Measurements from ENCODE around the gene PRKG1. TPM values are rescaled to one million over a fixed set of nuclear protein-coding genes. Genes with fewer than 3 reads are reported as not detected.
A peak's percentile ranks its signal among the peaks of the same experiment; 100 is the strongest.

The PRKG1 gene
- total RNA-seq, 1 donor from 2014 or later, result 22.8 TPM

DNA sequence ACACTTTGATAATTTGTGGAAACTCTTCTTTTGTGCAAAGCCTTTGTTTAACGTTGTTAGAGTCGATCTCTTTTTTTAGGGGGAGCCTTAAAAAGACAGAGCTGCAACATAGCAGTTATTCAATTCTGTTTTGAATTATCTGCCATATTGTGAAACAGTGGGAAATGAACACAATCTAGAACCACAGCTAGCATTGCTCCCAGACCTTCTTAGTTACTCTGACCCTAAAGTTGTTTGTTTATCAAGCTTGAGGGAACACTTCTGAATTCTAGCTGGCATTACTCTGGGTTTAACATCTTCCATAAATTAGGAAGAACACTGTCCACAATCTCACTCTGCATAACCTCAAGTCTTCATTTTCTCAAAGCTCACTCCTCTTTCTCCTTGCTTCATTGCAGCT is 217.7 kb downstream of the PRKG1 start:
- H3K27me3 Mint-ChIP-seq (ENCODE audit: low read depth), result no peaks in the 10 kb centered on the region

GRCh38 chr10:51297438-51297837 is 223.2 kb downstream of the PRKG1 start:
- Mint-ChIP-seq H3K9me3 (ENCODE audit: low read depth) (peaks cover 9% of the 10 kb centered on the region), H3K36me3 (ENCODE audit: low read depth) (no peaks in the 10 kb centered on the region), H3K4me3 (ENCODE audit: unreplicated experiment) (no peak overlapping the region), H3K27ac (ENCODE audit: unreplicated experiment) (no peak overlapping the region), H3K27me3 (ENCODE audit: low read depth) (no peaks in the 10 kb centered on the region), H3K4me1 (ENCODE audit: low read depth) (peaks cover 36% of the 10 kb centered on the region)
- no peak for DNase-seq (ENCODE audit: low spot score)
- TF ChIP-seq CTCF (IDR thresholded peaks at IDR 0.05), result no peak

More for the DNA sequence above, 217.7 kb downstream of the PRKG1 start:
- Mint-ChIP-seq H3K9me3 (ENCODE audit: low read depth) (peaks cover 9% of the 10 kb centered on the region), H3K4me3 (ENCODE audit: unreplicated experiment) (no peak overlapping the region), H3K27ac (ENCODE audit: unreplicated experiment) (no peak overlapping the region), H3K4me1 (ENCODE audit: low read depth) (peaks cover 9% of the 10 kb centered on the region), H3K36me3 (ENCODE audit: low read depth) (no peaks in the 10 kb centered on the region)
- no peak for TF ChIP-seq CTCF (IDR thresholded peaks at IDR 0.05)
- no peak for DNase-seq (ENCODE audit: low spot score)

GRCh38 chr10:51300617-51301304 is 226.5 kb downstream of the PRKG1 start:
- Mint-ChIP-seq H3K36me3 (ENCODE audit: low read depth) (no peaks in the 10 kb centered on the region), H3K4me1 (ENCODE audit: low read depth) (peaks cover 49% of the 10 kb centered on the region), H3K4me3 (ENCODE audit: unreplicated experiment) (peak overlapping the region; percentile 31), H3K27ac (ENCODE audit: unreplicated experiment) (peak overlapping the region; percentile 88), H3K9me3 (ENCODE audit: low read depth) (no peaks in the 10 kb centered on the region), H3K27me3 (ENCODE audit: low read depth) (no peaks in the 10 kb centered on the region)
- no peak for TF ChIP-seq CTCF (IDR thresholded peaks at IDR 0.05)
- no peak for DNase-seq (ENCODE audit: low spot score)

DNA sequence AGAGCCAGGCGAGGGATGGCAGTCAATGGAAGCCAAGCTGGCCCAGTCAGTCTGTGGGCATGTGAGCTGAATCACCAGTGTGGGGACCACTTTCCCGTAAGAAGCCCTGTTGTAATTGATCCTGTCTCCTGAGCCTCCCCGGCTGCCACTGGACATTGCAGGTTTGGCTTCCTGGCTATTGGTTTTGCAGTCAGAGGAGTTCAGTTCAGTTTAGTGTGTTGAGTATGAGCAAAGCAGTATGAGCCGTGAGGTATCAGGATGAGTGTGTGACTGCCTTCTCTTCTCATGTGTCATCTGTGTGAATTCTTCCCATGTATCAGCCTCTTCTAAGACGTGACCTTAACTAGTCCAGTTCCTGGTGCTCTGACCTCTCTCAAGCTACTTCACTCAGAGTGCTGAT is 227.4 kb downstream of the PRKG1 start:
- Mint-ChIP-seq H3K9me3 (ENCODE audit: low read depth) (no peaks in the 10 kb centered on the region), H3K27me3 (ENCODE audit: low read depth) (no peaks in the 10 kb centered on the region), H3K4me3 (ENCODE audit: unreplicated experiment) (no peak overlapping the region), H3K4me1 (ENCODE audit: low read depth) (peaks cover 49% of the 10 kb centered on the region), H3K36me3 (ENCODE audit: low read depth) (no peaks in the 10 kb centered on the region), H3K27ac (ENCODE audit: unreplicated experiment) (peak overlapping the region; percentile 88)
- no peak for TF ChIP-seq CTCF (IDR thresholded peaks at IDR 0.05)
- no peak for DNase-seq (ENCODE audit: low spot score)

- Mint-ChIP-seq H3K36me3 (ENCODE audit: low read depth) (no peaks in the 10 kb centered on the region), H3K9me3 (ENCODE audit: low read depth) (no peaks in the 10 kb centered on the region), H3K4me3 (ENCODE audit: unreplicated experiment) (no peak overlapping the region), H3K27me3 (ENCODE audit: low read depth) (no peaks in the 10 kb centered on the region), H3K27ac (ENCODE audit: unreplicated experiment) (peak overlapping the region; percentile 88), H3K4me1 (ENCODE audit: low read depth) (peaks cover 44% of the 10 kb centered on the region)
- DNase-seq (ENCODE audit: low spot score), result no peak
- TF ChIP-seq CTCF (IDR thresholded peaks at IDR 0.05), result no peak
Measured at GRCh38 chr10:51302316-51302715, 228.0 kb downstream of the PRKG1 start.

Measured in chondrocyte (in vitro differentiated cells).